Measurements from ENCODE around the gene CHPT1.

- TF ChIP-seq CTCF (conservative IDR thresholded peaks at IDR 0.05; ENCODE audit: low read length) = no peak
- no peak for TF ChIP-seq EZH2phosphoT487 (IDR thresholded peaks at IDR 0.05; ENCODE audit: borderline replicate concordance)
These were observed 74.8 kb downstream of the CHPT1 start for GRCh38 chr12:101772012-101772775.
